Keratinocyte (primary cell): ENCODE measurements around the gene KIDINS220.

Source experiments
- EZH2 ChIP-seq: IDR thresholded peaks from one replicate; pipeline ENCODE4 v1.6.1; 2012; ENCODE audit warnings: inconsistent platforms, mild to moderate bottlenecking, low read length, moderate library complexity
- TF ChIP-seq, protein P1 (sequence below), 3 experiments: IDR thresholded peaks in 1 of 3; conservative IDR thresholded peaks in 1 of 3; optimal IDR thresholded peaks in 1 of 3; 2 replicates in 2 of 3; 3 replicates in 1 of 3; pipeline versions ENCODE3 to v1.5.1; 2011; ENCODE audit warnings: low read length in 3 of 3, mild to moderate bottlenecking in 3 of 3, moderate library complexity in 2 of 3, control low read depth in 1 of 3, inconsistent platforms in 1 of 3; ENCODE audit not compliant: insufficient read depth in 2 of 3; ENCODE audit errors: extremely low read depth in 1 of 3

DNA sequence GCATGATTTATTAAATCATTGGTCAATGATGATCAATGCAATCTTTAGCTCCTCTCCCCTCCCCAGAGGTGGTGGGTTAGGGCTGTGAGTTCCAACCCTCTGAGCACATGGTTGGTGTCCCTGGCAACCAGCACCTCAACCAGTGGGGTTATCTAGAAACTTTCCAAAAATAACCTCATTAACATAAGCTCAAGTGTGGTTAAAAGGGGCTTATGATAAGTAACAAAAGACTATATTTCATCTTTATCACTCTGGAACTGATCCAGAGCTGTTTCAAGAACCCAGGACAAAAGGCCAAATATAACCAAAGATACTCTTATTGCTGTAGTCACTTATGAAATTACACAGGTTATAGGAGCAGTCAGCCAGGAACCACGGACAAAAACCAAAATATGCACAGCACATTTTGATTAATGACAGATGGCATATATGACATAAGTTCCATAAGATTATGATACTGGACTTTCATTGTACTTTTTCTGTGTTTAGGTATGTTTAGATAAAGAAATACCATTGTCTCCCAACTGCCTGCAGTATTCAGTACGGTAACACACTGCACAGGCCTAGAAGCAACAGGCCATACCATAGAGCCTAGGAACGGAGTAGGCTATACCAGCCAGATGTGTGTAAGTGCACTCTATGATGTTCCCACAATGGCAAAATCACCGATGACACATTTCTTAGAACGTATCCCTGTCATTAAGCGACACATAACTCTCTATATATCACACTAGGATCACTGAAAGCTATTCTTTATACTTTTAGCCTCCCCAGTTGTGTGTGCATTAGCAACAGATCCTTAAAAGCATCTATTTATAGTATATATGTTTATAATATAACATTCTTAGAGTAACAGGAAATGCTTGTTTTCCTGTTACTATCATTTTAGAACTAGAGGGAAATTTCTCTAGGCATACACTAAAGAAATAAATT, 31.9 kb downstream of the KIDINS220 start:
- no peak for TF ChIP-seq EZH2
- TF ChIP-seq, protein P1, sequence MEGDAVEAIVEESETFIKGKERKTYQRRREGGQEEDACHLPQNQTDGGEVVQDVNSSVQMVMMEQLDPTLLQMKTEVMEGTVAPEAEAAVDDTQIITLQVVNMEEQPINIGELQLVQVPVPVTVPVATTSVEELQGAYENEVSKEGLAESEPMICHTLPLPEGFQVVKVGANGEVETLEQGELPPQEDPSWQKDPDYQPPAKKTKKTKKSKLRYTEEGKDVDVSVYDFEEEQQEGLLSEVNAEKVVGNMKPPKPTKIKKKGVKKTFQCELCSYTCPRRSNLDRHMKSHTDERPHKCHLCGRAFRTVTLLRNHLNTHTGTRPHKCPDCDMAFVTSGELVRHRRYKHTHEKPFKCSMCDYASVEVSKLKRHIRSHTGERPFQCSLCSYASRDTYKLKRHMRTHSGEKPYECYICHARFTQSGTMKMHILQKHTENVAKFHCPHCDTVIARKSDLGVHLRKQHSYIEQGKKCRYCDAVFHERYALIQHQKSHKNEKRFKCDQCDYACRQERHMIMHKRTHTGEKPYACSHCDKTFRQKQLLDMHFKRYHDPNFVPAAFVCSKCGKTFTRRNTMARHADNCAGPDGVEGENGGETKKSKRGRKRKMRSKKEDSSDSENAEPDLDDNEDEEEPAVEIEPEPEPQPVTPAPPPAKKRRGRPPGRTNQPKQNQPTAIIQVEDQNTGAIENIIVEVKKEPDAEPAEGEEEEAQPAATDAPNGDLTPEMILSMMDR (optimal IDR thresholded peaks at IDR 0.05 in 1 of 3, IDR thresholded peaks at IDR 0.05 in 1 of 3, conservative IDR thresholded peaks at IDR 0.05 in 1 of 3; ENCODE audit: extremely low read depth in 1 of 3, insufficient read depth in 2 of 3, low read length in 3 of 3), result no peak
